K562 (cell line): Measurements from ENCODE around the gene NEIL1. TPM values are rescaled to one million over a fixed set of nuclear protein-coding genes. Genes with fewer than 3 reads are reported as not detected.

Source experiments
- CBX3 ChIP-seq, 2 experiments: IDR thresholded peaks; 1 replicate in 1 of 2; 2 replicates in 1 of 2; pipeline ENCODE4 v1.6.1; 2012; ENCODE audit warnings: inconsistent platforms in 2 of 2, low read length in 2 of 2, borderline replicate concordance in 1 of 2, control low read depth in 1 of 2
- CCNT2 ChIP-seq: IDR thresholded peaks from 2 replicates; pipeline ENCODE4 v1.6.1; 2011; ENCODE audit warnings: borderline replicate concordance, low read depth, mild to moderate bottlenecking, moderate library complexity, mixed read lengths, low read length; ENCODE audit not compliant: insufficient read length; ENCODE audit errors: extremely low read depth
- CUX1 ChIP-seq: fragments of 200-800 bp; sonication (Bioruptor generic); IDR thresholded peaks from 2 replicates; pipeline ENCODE4 v1.6.1; 2016; ENCODE audit warnings: missing genetic modification characterization, missing compliant biosample characterization
- DIDO1 ChIP-seq: fragments of 450-650 bp; IDR thresholded peaks from 2 replicates; pipeline ENCODE4 v1.6.1; 2016; ENCODE audit warnings: low read depth, missing biosample characterization, missing genetic modification characterization
- EZH2 ChIP-seq: IDR thresholded peaks from 2 replicates; pipeline ENCODE4 v1.6.1; 2012; ENCODE audit warnings: low read depth, mild to moderate bottlenecking, inconsistent platforms, low read length, borderline replicate concordance
- GATAD2A ChIP-seq: fragments of 450-650 bp; IDR thresholded peaks from 2 replicates; pipeline ENCODE4 v1.6.1; 2017
- HDAC1 ChIP-seq, 2 experiments: fragments of 450-650 bp; IDR thresholded peaks; 2 replicates each; pipeline ENCODE4 v1.6.1; 2016 to 2017; ENCODE audit warnings: inconsistent platforms in 1 of 2, mild to moderate bottlenecking in 1 of 2, moderate library complexity in 1 of 2
- PATZ1 ChIP-seq: fragments of 250-450 bp; sonication (Bioruptor Pico); IDR thresholded peaks from 2 replicates; pipeline ENCODE4 v1.5.0; 2020; ENCODE audit warnings: mild to moderate bottlenecking, borderline replicate concordance
- PCBP1 ChIP-seq: fragments of 200-400 bp; formaldehyde crosslinking; IDR thresholded peaks from 2 replicates; pipeline ENCODE4 v1.6.1; 2018; ENCODE audit warnings: mild to moderate bottlenecking, low read depth, low read length; ENCODE audit not compliant: poor library complexity, severe bottlenecking
- PCBP2 ChIP-seq: fragments of 200-400 bp; formaldehyde crosslinking; IDR thresholded peaks from 2 replicates; pipeline ENCODE4 v1.6.1; 2018; ENCODE audit warnings: low read length, low read depth, mild to moderate bottlenecking, moderate library complexity; ENCODE audit not compliant: poor library complexity, severe bottlenecking
- POLR2A ChIP-seq: fragments of 450-650 bp; conservative IDR thresholded peaks from 2 replicates; pipeline ENCODE4 v1.6.1; 2016
- POLR2G ChIP-seq: fragments of 200-400 bp; formaldehyde crosslinking; IDR thresholded peaks from 2 replicates; pipeline ENCODE4 v1.6.1; 2017; ENCODE audit warnings: low read depth, mild to moderate bottlenecking, antibody characterized with exemption, low read length, moderate library complexity
- POLR3A ChIP-seq: IDR thresholded peaks from 2 replicates; pipeline ENCODE4 v1.6.1; 2011; ENCODE audit warnings: borderline replicate concordance, mild to moderate bottlenecking, moderate library complexity; ENCODE audit not compliant: insufficient read length, insufficient read depth; ENCODE audit errors: extremely low read depth
- ZBTB7A ChIP-seq: IDR thresholded peaks from 2 replicates; pipeline ENCODE4 v1.6.1; 2011; ENCODE audit warnings: low read depth, mild to moderate bottlenecking, low read length, moderate library complexity, borderline replicate concordance; ENCODE audit not compliant: control insufficient read depth
- ZFPM2 ChIP-seq: fragments of 250-450 bp; sonication (Bioruptor Pico); IDR thresholded peaks from 2 replicates; pipeline ENCODE4 v1.5.1; 2022; ENCODE audit warnings: mild to moderate bottlenecking
- polyA plus RNA-seq, 8 experiments: library from polyadenylated mRNA; depleted of rRNA in 4 of 8; stranded (reverse) in 5 of 8; unstranded in 3 of 8; fragments of >200 nt; fragmentation: Nextera tagmentation in 2 of 8; fragmentation: Illumina TruSeq in 1 of 8; extraction: Ambion mirVana in 2 of 8; extraction: Trizol in 1 of 8; gene quantifications; 2 replicates each; pipeline versions ENCODE4 v1.2.1 to v1.2.3, GENCODE V29; 2011 to 2014; ENCODE audit warnings: inconsistent platforms in 1 of 8, missing spikeins in 1 of 8
- total RNA-seq, 7 experiments: library from RNA; depleted of rRNA in 6 of 7; stranded (reverse); fragments of >200 nt in 6 of 7; fragmentation: Illumina TruSeq in 2 of 7; extraction: Trizol in 2 of 7; gene quantifications; 2 replicates each; pipeline versions ENCODE4 v1.2.1 to v1.2.3, GENCODE V29; 2011 to 2021; ENCODE audit warnings: low replicate concordance in 1 of 7
- TF ChIP-seq, protein P1 (sequence below): sonication (generic); formaldehyde crosslinking; IDR thresholded peaks from 2 replicates; pipeline ENCODE4 v1.8.1; 2023; ENCODE audit warnings: mild to moderate bottlenecking, missing genetic modification reagents, moderate library complexity
- TF ChIP-seq, protein P2 (sequence below), 2 experiments: IDR thresholded peaks; 2 replicates each; pipeline ENCODE4 v1.6.1; 2011; ENCODE audit warnings: borderline replicate concordance in 1 of 2, control low read depth in 1 of 2, low read depth in 1 of 2, low read length in 1 of 2, mild to moderate bottlenecking in 1 of 2, mixed read lengths in 1 of 2, moderate library complexity in 1 of 2; ENCODE audit not compliant: insufficient read depth in 1 of 2, insufficient read length in 1 of 2, poor library complexity in 1 of 2, severe bottlenecking in 1 of 2; ENCODE audit errors: extremely low read depth in 1 of 2

NEIL1 gene
- total and polyA plus RNA-seq, 9 of the 15 experiments (the other 6 are each of a cell fraction or from before 2014, with no cell fraction given): 0.14 to 4.3 (median 2.4) TPM

DNA sequence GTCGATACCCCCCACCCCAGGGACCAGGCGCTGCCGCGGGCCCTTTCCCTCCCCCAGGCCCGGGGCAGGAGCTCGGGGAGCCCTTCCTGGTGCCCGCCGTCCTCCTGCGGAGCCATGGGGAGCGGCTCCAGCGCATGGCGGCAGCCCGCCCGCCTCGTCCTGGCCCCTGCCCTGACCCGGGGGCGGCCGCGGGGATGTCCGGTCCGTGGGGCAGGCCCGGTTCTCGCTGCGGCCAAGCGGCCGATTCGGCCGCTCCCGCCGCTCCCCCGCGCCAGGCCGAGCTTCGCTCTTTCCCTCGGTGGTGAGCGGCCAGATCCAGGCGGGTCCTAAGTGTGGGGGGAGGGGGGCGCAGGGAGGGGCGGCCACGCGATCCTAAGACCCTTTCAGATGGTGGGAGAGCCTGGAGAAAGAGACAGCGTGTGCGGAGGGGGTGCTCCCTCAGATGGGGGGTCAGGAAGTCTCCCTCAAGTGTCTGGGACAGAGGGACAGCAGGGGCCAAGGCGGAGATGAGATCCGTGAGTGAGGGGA is 1.3 kb downstream of the NEIL1 start (continued):
- TF ChIP-seq, protein P1, sequence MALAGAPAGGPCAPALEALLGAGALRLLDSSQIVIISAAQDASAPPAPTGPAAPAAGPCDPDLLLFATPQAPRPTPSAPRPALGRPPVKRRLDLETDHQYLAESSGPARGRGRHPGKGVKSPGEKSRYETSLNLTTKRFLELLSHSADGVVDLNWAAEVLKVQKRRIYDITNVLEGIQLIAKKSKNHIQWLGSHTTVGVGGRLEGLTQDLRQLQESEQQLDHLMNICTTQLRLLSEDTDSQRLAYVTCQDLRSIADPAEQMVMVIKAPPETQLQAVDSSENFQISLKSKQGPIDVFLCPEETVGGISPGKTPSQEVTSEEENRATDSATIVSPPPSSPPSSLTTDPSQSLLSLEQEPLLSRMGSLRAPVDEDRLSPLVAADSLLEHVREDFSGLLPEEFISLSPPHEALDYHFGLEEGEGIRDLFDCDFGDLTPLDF (CRISPR knock-in tag): no peak
- TF ChIP-seq CCNT2: peak; percentile 38
- peak; percentile 73 for TF ChIP-seq PCBP1
- peak; percentile 37; the same call in 1 of the 2 replicates for TF ChIP-seq ZBTB7A
- TF ChIP-seq CUX1 (CRISPR knock-in tag): no peak
- no peak for TF ChIP-seq POLR2A
- no peak for TF ChIP-seq DIDO1 (tag)
- TF ChIP-seq PATZ1: no peak
- TF ChIP-seq PCBP2: no peak
- TF ChIP-seq, protein P2, sequence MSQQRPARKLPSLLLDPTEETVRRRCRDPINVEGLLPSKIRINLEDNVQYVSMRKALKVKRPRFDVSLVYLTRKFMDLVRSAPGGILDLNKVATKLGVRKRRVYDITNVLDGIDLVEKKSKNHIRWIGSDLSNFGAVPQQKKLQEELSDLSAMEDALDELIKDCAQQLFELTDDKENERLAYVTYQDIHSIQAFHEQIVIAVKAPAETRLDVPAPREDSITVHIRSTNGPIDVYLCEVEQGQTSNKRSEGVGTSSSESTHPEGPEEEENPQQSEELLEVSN (IDR thresholded peaks at IDR 0.05; ENCODE audit: borderline replicate concordance in 1 of 2, extremely low read depth in 1 of 2, insufficient read depth in 1 of 2, insufficient read length in 1 of 2, low read depth in 1 of 2, low read length in 1 of 2, poor library complexity in 1 of 2, severe bottlenecking in 1 of 2): peak in 1 of 2 experiments; percentile 43
- TF ChIP-seq POLR3A: no peak
- TF ChIP-seq POLR2G: peak; percentile 11; the same call in 1 of the 2 replicates
- TF ChIP-seq CBX3 (IDR thresholded peaks at IDR 0.05; ENCODE audit: borderline replicate concordance in 1 of 2, low read length in 2 of 2): no peak
- no peak for TF ChIP-seq EZH2
- TF ChIP-seq GATAD2A: no peak
- TF ChIP-seq HDAC1 (IDR thresholded peaks at IDR 0.05): no peak
- TF ChIP-seq ZFPM2 (CRISPR knock-in tag): no peak
